Fibroblast of lung (primary cell): Measurements from ENCODE around the gene MCF2L2. TPM values are rescaled to one million over a fixed set of nuclear protein-coding genes. Genes with fewer than 3 reads are reported as not detected.

Source experiments
- DNase-seq, 2 donors: peaks; one replicate each; pipeline versions ENCODE4 v3.0.0 to v3.0.0-alpha.2; 2010; ENCODE audit warnings: low read depth in 2 of 2
- H2AFZ ChIP-seq: 2 replicates; pipeline ENCODE4 v1.5.1; 2012; ENCODE audit warnings: low read length, control low read depth, inconsistent platforms
- H3K27ac ChIP-seq: 2 replicates; pipeline ENCODE4 v1.5.1; 2011; ENCODE audit warnings: low read length, control low read depth; ENCODE audit not compliant: insufficient read depth
- H3K27me3 ChIP-seq: 2 replicates; pipeline ENCODE4 v1.5.1; 2011; ENCODE audit warnings: mild to moderate bottlenecking, low read length; ENCODE audit not compliant: control insufficient read depth, insufficient read depth
- H3K36me3 ChIP-seq: 2 replicates; pipeline ENCODE4 v1.5.1; 2011; ENCODE audit warnings: low read length; ENCODE audit not compliant: control insufficient read depth, insufficient read depth
- H3K4me1 ChIP-seq: 2 replicates; pipeline ENCODE4 v1.5.1; 2011; ENCODE audit warnings: low read length; ENCODE audit not compliant: control insufficient read depth, insufficient read depth; ENCODE audit errors: extremely low read depth
- H3K4me2 ChIP-seq: 2 replicates; pipeline ENCODE4 v1.5.1; 2011; ENCODE audit warnings: low read length, control low read depth; ENCODE audit not compliant: insufficient read depth; ENCODE audit errors: extremely low read depth
- H3K4me3 ChIP-seq, 4 experiments: fragments of 200-600 bp in 1 of 4; sonication (generic) in 1 of 4; replicated peaks in 1 of 4; 2 replicates each; pipeline ENCODE4 v1.5.1; 2011 to 2016; ENCODE audit warnings: low read length in 4 of 4, low read depth in 3 of 4, mild to moderate bottlenecking in 3 of 4, control low read depth in 2 of 4, inconsistent platforms in 1 of 4, mixed read lengths in 1 of 4; ENCODE audit not compliant: insufficient read depth in 1 of 4; ENCODE audit errors: control extremely low read depth in 1 of 4
- H3K79me2 ChIP-seq: 2 replicates; pipeline ENCODE4 v1.5.1; 2012; ENCODE audit warnings: mild to moderate bottlenecking, low read length, inconsistent platforms; ENCODE audit not compliant: control insufficient read depth, insufficient read depth
- H3K9ac ChIP-seq: 2 replicates; pipeline ENCODE4 v1.5.1; 2011; ENCODE audit warnings: mild to moderate bottlenecking, low read length, control low read depth; ENCODE audit not compliant: insufficient read depth
- H3K9me3 ChIP-seq: 2 replicates; pipeline ENCODE4 v1.5.1; 2012; ENCODE audit warnings: low read depth, low read length; ENCODE audit not compliant: control insufficient read depth, insufficient read depth
- H4K20me1 ChIP-seq: 2 replicates; pipeline ENCODE4 v1.5.1; 2011; ENCODE audit warnings: low read length; ENCODE audit not compliant: control insufficient read depth, insufficient read depth; ENCODE audit errors: extremely low read depth
- CTCF ChIP-seq, 2 donors: IDR thresholded peaks in 1 of 2; conservative IDR thresholded peaks in 1 of 2; 1 replicate in 1 of 2; 2 replicates in 1 of 2; pipeline ENCODE4 v1.5.1; 2011 to 2012; ENCODE audit warnings: low read length in 2 of 2, control low read depth in 1 of 2, inconsistent platforms in 1 of 2, low read depth in 1 of 2, mild to moderate bottlenecking in 1 of 2
- EZH2 ChIP-seq: IDR thresholded peaks from 2 replicates; pipeline ENCODE4 v1.5.1; 2012; ENCODE audit warnings: low read length, control low read depth, mild to moderate bottlenecking; ENCODE audit errors: missing control alignments
- polyA plus RNA-seq, 2 donors: library from polyadenylated mRNA; depleted of rRNA in 1 of 2; stranded (reverse) in 1 of 2; unstranded in 1 of 2; fragments of >200 nt; gene quantifications; 2 replicates each; pipeline ENCODE4 v1.2.1, GENCODE V29; 2011 to 2012; ENCODE audit warnings: missing spikeins in 1 of 2
- total RNA-seq: library from RNA; depleted of rRNA; stranded (reverse); fragments of >200 nt; gene quantifications from 2 replicates; pipeline ENCODE4 v1.2.1, GENCODE V29; 2014

The MCF2L2 gene
- total and polyA plus RNA-seq, 2 donors (not counting 1 experiment from before 2014, with no cell fraction given): under 0.01 to 0.08 TPM

GRCh38 chr3:183283886-183284285 is 144.5 kb downstream of the MCF2L2 start:
- H3K9me3 ChIP-seq: no peaks in the 10 kb centered on the region
- no peak overlapping the region for H3K9ac ChIP-seq
- no peak overlapping the region for H3K27ac ChIP-seq
- peaks cover 3% of the 10 kb centered on the region for H3K4me1 ChIP-seq
- H3K4me3 ChIP-seq: no peak overlapping the region
- TF ChIP-seq CTCF (conservative IDR thresholded peaks at IDR 0.05 in 1 of 2, IDR thresholded peaks at IDR 0.05 in 1 of 2; ENCODE audit: low read depth in 1 of 2, low read length in 2 of 2) (no peak), EZH2 (no peak)
- no peaks in the 10 kb centered on the region for H3K79me2 ChIP-seq
- H3K27me3 ChIP-seq: no peaks in the 10 kb centered on the region
- peak; percentile 44 to 88 for DNase-seq
- H4K20me1 ChIP-seq: no peaks in the 10 kb centered on the region
- H2AFZ ChIP-seq: no peak overlapping the region
- no peak overlapping the region for H3K4me2 ChIP-seq
- H3K36me3 ChIP-seq: no peaks in the 10 kb centered on the region

GRCh38 chr3:183281126-183281797 is 147.2 kb downstream of the MCF2L2 start:
- Histone ChIP-seq H3K79me2 (no peaks in the 10 kb centered on the region), H3K4me1 (peaks cover 3% of the 10 kb centered on the region), H3K9ac (no peak overlapping the region), H2AFZ (no peak overlapping the region), H3K4me3 (no peak overlapping the region), H4K20me1 (no peaks in the 10 kb centered on the region), H3K36me3 (no peaks in the 10 kb centered on the region), H3K27ac (no peak overlapping the region), H3K27me3 (no peaks in the 10 kb centered on the region), H3K9me3 (no peaks in the 10 kb centered on the region), H3K4me2 (no peak overlapping the region)
- DNase-seq: peak in 1 of 2 donors; percentile 81
- TF ChIP-seq EZH2: no peak
- TF ChIP-seq CTCF (conservative IDR thresholded peaks at IDR 0.05 in 1 of 2, IDR thresholded peaks at IDR 0.05 in 1 of 2; ENCODE audit: low read depth in 1 of 2, low read length in 2 of 2): no peak

GRCh38 chr3:183279371-183279770 is 149.0 kb downstream of the MCF2L2 start:
- no peak overlapping the region for H3K4me2 ChIP-seq
- H3K4me3 ChIP-seq: no peak overlapping the region
- H3K4me1 ChIP-seq: no peaks in the 10 kb centered on the region
- no peaks in the 10 kb centered on the region for H4K20me1 ChIP-seq
- DNase-seq: no peak
- no peaks in the 10 kb centered on the region for H3K36me3 ChIP-seq
- H3K9me3 ChIP-seq: no peaks in the 10 kb centered on the region
- no peak overlapping the region for H3K27ac ChIP-seq
- no peak overlapping the region for H3K9ac ChIP-seq
- no peaks in the 10 kb centered on the region for H3K79me2 ChIP-seq
- no peaks in the 10 kb centered on the region for H3K27me3 ChIP-seq
- TF ChIP-seq EZH2: no peak
- TF ChIP-seq CTCF (conservative IDR thresholded peaks at IDR 0.05 in 1 of 2, IDR thresholded peaks at IDR 0.05 in 1 of 2; ENCODE audit: low read depth in 1 of 2, low read length in 2 of 2): no peak
- H2AFZ ChIP-seq: no peak overlapping the region
